K562 (cell line): Measurements from ENCODE around the gene BTBD1. TPM values are rescaled to one million over a fixed set of nuclear protein-coding genes. Genes with fewer than 3 reads are reported as not detected.

Source experiments
- E2F3 ChIP-seq: fragments of 250-450 bp; sonication (Bioruptor Pico); IDR thresholded peaks from 2 replicates; pipeline ENCODE4 v1.4.0; 2020; ENCODE audit warnings: mild to moderate bottlenecking
- FOXJ3 ChIP-seq: sonication (generic); formaldehyde crosslinking; IDR thresholded peaks from 2 replicates; pipeline ENCODE4 v1.4.0; 2020; ENCODE audit warnings: mild to moderate bottlenecking, missing genetic modification reagents
- GMEB1 ChIP-seq: fragments of 250-450 bp; sonication (Bioruptor Pico); IDR thresholded peaks from 2 replicates; pipeline ENCODE4 v1.4.0; 2020; ENCODE audit warnings: mild to moderate bottlenecking
- MXI1 ChIP-seq: IDR thresholded peaks from 2 replicates; pipeline ENCODE4 v1.6.1; 2011; ENCODE audit warnings: low read depth, mild to moderate bottlenecking, improper control_type of control experiment, low read length
- NR2C2 ChIP-seq, 2 experiments: fragments of 200-800 bp in 1 of 2; sonication (Bioruptor generic) in 1 of 2; sonication (generic) in 1 of 2; formaldehyde crosslinking in 1 of 2; IDR thresholded peaks; 2 replicates each; pipeline versions ENCODE4 v1.6.1 to v1.8.0; 2016 to 2022; ENCODE audit warnings: mild to moderate bottlenecking in 1 of 2, missing compliant biosample characterization in 1 of 2, missing genetic modification characterization in 1 of 2, missing genetic modification reagents in 1 of 2
- SRF ChIP-seq, 2 experiments: fragments of 250-450, 450-650 bp in 1 of 2; sonication (Bioruptor Pico) in 1 of 2; sonication (generic) in 1 of 2; formaldehyde crosslinking; IDR thresholded peaks; 2 replicates each; pipeline versions ENCODE4 v1.5.0 to v1.5.1; 2020 to 2022; ENCODE audit warnings: mild to moderate bottlenecking in 1 of 2, missing genetic modification reagents in 1 of 2
- STAT6 ChIP-seq: sonication (generic); formaldehyde crosslinking; IDR thresholded peaks from 2 replicates; pipeline ENCODE4 v1.8.1; 2023; ENCODE audit warnings: mild to moderate bottlenecking, missing genetic modification reagents
- THAP7 ChIP-seq: fragments of 250-450 bp; sonication (Bioruptor Pico); IDR thresholded peaks from 2 replicates; pipeline ENCODE4 v1.5.0; 2021
- ZFX ChIP-seq: sonication (generic); formaldehyde crosslinking; IDR thresholded peaks from 2 replicates; pipeline ENCODE4 v1.8.0; 2022; ENCODE audit warnings: mild to moderate bottlenecking, missing genetic modification reagents, moderate library complexity
- ZNF707 ChIP-seq: fragments of 250-450 bp; sonication (Bioruptor Pico); conservative IDR thresholded peaks from 2 replicates; pipeline ENCODE4 v1.8.0; 2022; ENCODE audit warnings: inconsistent platforms, mild to moderate bottlenecking, moderate library complexity
- polyA plus RNA-seq, 8 experiments: library from polyadenylated mRNA; depleted of rRNA in 4 of 8; stranded (reverse) in 5 of 8; unstranded in 3 of 8; fragments of >200 nt; fragmentation: Nextera tagmentation in 2 of 8; fragmentation: Illumina TruSeq in 1 of 8; extraction: Ambion mirVana in 2 of 8; extraction: Trizol in 1 of 8; gene quantifications; 2 replicates each; pipeline versions ENCODE4 v1.2.1 to v1.2.3, GENCODE V29; 2011 to 2014; ENCODE audit warnings: inconsistent platforms in 1 of 8, missing spikeins in 1 of 8
- total RNA-seq, 7 experiments: library from RNA; depleted of rRNA in 6 of 7; stranded (reverse); fragments of >200 nt in 6 of 7; fragmentation: Illumina TruSeq in 2 of 7; extraction: Trizol in 2 of 7; gene quantifications; 2 replicates each; pipeline versions ENCODE4 v1.2.1 to v1.2.3, GENCODE V29; 2011 to 2021; ENCODE audit warnings: low replicate concordance in 1 of 7

Gene BTBD1
- total and polyA plus RNA-seq, 9 of the 15 experiments (the other 6 are each of a cell fraction or from before 2014, with no cell fraction given): 19.4 to 106 (median 90.4) TPM

GRCh38 chr15:83112956-83113299 lies 45.9 kb upstream of the BTBD1 start (continued):
- TF ChIP-seq STAT6: no peak
- TF ChIP-seq FOXJ3 (CRISPR knock-in tag): no peak
- TF ChIP-seq ZFX (CRISPR knock-in tag): no peak
- TF ChIP-seq THAP7 (CRISPR knock-in tag): no peak
- TF ChIP-seq NR2C2 (CRISPR knock-in tag; IDR thresholded peaks at IDR 0.05): peak; percentile 95
- peak; percentile 92 for TF ChIP-seq NR2C2 (tag; IDR thresholded peaks at IDR 0.05)
- TF ChIP-seq GMEB1 (CRISPR knock-in tag): no peak
- TF ChIP-seq SRF (CRISPR knock-in tag; IDR thresholded peaks at IDR 0.05): no peak
- TF ChIP-seq ZNF707 (CRISPR knock-in tag): no peak
- TF ChIP-seq E2F3 (CRISPR knock-in tag): 0 out of 2 replicates have a peak, but pooled peaks have one; percentile 41
- no peak for TF ChIP-seq MXI1
